Brain microvascular endothelial cell (primary cell): ENCODE data around the gene BCL11B.

Experiments
- DNase-seq: peaks from one replicate; pipeline ENCODE4 v3.0.0-alpha.2; 2020
- H3K27ac ChIP-seq: fragments of 250-450 bp; sonication (Bioruptor Pico); 2 replicates; pipeline ENCODE4 v1.5.1; 2020; ENCODE audit warnings: mild to moderate bottlenecking, moderate library complexity
- H3K27me3 ChIP-seq: fragments of 250-450 bp; sonication (Bioruptor Pico); replicated peaks from 2 replicates; pipeline ENCODE4 v1.5.1; 2020; ENCODE audit warnings: mild to moderate bottlenecking
- H3K36me3 ChIP-seq: fragments of 250-450 bp; sonication (Bioruptor Pico); replicated peaks from 2 replicates; pipeline ENCODE4 v1.5.1; 2020; ENCODE audit warnings: mild to moderate bottlenecking
- H3K4me3 ChIP-seq: 2 replicates; pipeline ENCODE4 v1.5.1; 2011; ENCODE audit warnings: low read depth, mild to moderate bottlenecking, control low read depth, low read length, moderate library complexity
- in situ Hi-C: cut with HindIII; loops from 2 replicates; pipeline ENCODE4 v1.10.0; 2017; ENCODE audit warnings: low sequenced_read_pairs, low pct_ligation_motif_present
- TF ChIP-seq, protein P1 (sequence below): IDR thresholded peaks from 2 replicates; pipeline ENCODE4 v1.5.1; 2011; ENCODE audit warnings: low read depth, mild to moderate bottlenecking, moderate library complexity, low read length, control low read depth, inconsistent platforms; ENCODE audit errors: missing control alignments

The BCL11B gene

DNA sequence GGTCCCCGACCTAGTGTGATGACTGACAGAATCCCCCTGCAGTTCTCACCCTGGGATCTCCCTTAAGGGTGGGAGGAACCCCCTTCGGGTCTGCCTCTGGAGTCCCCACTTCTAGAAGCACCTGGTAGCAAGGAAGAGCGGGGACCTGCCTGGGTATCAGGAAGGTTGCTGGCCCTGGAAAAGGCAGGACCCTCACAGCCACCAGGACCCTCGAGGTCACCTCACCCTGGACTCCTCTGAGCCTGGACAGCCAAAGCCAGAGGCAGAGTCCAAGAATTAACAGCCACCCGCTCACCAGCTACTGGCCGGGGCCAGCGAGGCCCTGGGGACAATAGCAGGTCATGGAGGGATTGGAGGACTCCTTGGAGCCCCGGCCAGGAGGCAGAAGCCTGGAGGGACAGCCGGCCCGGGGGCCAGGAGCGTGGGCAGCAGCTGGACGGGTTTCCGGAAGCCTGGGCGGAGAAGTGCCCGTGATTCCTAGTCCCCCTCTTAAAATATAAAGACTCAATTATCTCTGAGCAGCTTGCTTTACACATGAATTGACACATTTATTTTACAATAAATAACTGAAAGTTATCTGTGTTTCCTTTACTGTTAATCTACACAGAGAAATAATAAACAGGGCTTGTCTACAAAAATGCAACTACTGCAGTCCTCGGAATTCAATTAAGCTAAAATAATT, 17.5 kb downstream of the BCL11B start:
- no peaks in the 10 kb centered on the region for H3K36me3 ChIP-seq
- no peak for DNase-seq
- no peak overlapping the region for H3K27ac ChIP-seq
- no peak overlapping the region for H3K4me3 ChIP-seq
- peaks cover 1% of the 10 kb centered on the region for H3K27me3 ChIP-seq
- TF ChIP-seq, protein P1, sequence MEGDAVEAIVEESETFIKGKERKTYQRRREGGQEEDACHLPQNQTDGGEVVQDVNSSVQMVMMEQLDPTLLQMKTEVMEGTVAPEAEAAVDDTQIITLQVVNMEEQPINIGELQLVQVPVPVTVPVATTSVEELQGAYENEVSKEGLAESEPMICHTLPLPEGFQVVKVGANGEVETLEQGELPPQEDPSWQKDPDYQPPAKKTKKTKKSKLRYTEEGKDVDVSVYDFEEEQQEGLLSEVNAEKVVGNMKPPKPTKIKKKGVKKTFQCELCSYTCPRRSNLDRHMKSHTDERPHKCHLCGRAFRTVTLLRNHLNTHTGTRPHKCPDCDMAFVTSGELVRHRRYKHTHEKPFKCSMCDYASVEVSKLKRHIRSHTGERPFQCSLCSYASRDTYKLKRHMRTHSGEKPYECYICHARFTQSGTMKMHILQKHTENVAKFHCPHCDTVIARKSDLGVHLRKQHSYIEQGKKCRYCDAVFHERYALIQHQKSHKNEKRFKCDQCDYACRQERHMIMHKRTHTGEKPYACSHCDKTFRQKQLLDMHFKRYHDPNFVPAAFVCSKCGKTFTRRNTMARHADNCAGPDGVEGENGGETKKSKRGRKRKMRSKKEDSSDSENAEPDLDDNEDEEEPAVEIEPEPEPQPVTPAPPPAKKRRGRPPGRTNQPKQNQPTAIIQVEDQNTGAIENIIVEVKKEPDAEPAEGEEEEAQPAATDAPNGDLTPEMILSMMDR = no peak
- in situ Hi-C loops = no loop called here

DNA sequence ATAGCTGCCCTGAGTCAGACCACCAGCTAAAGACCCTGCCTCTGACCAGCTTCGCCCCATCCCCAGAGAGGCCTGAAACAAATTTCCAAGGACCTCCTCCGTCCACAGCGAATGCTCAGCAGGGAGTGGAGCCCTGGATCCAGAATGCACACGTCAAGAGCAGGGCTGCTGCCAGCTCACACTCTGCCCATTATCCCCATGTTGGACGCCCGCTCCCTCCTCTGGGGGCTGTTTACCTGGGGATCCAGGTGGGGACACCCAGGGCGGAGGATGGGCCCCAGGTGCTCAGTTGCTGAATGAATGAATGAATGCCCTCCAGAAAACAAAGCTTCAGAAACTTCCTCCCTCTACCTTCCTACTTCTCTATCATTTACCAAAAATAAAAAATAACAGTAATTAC, 18.1 kb downstream of the BCL11B start:
- TF ChIP-seq, protein P1 = no peak
- in situ Hi-C loops = no loop called here
- no peaks in the 10 kb centered on the region for H3K27me3 ChIP-seq
- no peak for DNase-seq
- no peak overlapping the region for H3K27ac ChIP-seq
- H3K36me3 ChIP-seq = no peaks in the 10 kb centered on the region
- H3K4me3 ChIP-seq = no peak overlapping the region

DNA sequence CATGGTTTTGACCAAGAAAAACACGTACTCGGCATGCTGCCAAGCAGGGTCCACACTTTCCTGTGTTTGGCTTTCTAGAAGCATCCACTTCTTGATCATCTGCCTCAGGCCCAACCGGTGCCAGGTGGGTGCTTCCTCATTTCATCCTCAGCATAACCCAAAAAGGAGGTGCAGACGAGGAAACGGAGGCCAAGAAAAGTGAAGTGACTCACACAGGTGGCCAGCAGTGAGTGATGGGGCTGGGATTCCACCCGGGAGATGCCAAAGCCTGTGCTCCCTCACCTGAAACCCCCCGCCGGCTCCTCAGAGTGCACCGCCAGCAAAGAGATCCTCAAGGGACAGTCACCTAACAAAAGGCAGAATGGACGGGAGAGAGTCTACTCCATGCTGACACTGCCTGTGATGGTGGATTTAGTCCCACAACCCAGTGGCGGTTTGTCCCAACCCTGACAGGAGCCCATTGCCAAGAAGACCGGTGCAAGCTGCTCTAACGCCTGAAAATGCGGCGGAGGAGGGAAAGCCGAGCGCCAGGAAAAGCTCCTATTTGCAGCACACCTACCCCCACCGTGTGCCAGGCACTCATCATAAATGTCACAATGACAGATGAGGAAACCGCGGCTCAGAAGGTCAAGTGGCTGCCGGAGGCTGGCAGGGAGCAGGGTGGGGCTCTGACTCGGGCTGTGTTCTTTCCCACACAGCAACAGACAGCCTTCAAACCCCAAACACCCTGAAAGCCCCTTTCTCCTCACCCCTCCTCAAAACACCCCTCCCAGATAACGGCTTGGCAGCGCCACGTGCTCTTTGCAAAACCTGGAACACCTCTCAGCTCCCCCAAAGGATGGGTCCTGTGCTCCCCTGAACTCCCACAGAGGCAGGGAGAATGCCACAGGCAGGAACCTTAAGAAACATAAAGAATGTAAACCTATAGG, 18.8 kb downstream of the BCL11B start:
- in situ Hi-C loops = no loop called here
- TF ChIP-seq, protein P1 = no peak
- no peaks in the 10 kb centered on the region for H3K27me3 ChIP-seq
- H3K36me3 ChIP-seq = no peaks in the 10 kb centered on the region
- no peak for DNase-seq
- no peak overlapping the region for H3K4me3 ChIP-seq
- H3K27ac ChIP-seq = no peak overlapping the region

DNA sequence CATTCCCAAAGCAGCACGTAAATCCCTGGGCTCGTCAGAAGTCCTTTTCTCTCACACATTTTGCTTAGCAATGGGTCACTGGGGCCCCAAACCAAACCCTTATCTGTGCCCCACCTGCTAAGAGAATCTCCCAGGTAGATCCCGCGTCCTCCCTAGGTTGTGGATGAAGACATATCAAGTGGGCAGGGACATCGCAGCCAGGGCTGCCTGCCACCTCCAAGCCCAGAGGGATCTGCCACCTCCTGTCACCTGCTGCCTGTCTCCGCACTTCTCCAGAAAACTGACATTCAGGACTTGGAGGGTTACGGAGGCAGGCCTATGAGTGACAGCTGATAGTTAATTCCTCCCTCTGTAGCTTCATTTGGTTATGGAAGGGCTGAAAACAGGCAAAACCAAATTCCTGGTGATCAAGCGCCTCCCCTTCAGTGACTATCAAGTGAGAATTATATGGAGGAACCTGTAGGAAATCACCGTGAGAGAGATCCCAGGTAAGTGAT, 19.5 kb downstream of the BCL11B start:
- DNase-seq = no peak
- peaks cover 4% of the 10 kb centered on the region for H3K27me3 ChIP-seq
- H3K36me3 ChIP-seq = no peaks in the 10 kb centered on the region
- H3K27ac ChIP-seq = no peak overlapping the region
- no peak overlapping the region for H3K4me3 ChIP-seq
- TF ChIP-seq, protein P1 = no peak
- in situ Hi-C loops = no loop called here

DNA sequence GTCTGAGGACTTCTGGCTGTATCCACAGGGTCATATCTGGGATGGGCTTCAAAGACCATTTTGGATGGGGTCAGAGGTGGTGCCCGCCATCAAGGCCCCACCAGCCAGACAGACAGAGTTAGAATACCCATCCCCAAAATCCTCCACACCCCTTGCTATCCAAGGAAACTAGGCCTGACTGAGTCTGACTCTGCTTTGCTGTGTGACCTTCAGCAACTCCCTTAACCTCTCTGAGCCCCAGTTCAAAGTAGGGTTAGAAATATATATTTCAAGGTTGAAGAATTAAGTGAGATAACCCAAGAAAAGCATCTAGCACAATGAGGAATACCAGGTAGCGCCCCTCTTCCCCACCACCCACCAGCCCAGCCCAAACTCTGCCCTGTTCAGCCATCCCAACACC, 20.3 kb downstream of the BCL11B start:
- no peak overlapping the region for H3K27ac ChIP-seq
- no peak overlapping the region for H3K4me3 ChIP-seq
- in situ Hi-C loops = no loop called here
- TF ChIP-seq, protein P1 = no peak
- H3K36me3 ChIP-seq = no peaks in the 10 kb centered on the region
- no peak for DNase-seq
- peaks cover 7% of the 10 kb centered on the region for H3K27me3 ChIP-seq
